Fibroblast of peridontal ligament (primary cell): Measurements from ENCODE around the gene TAF6.

ENCODE experiments used
- DNase-seq: peaks from one replicate; pipeline ENCODE4 v3.0.0-alpha.2; 2010; ENCODE audit errors: extremely low read depth

The TAF6 gene

GRCh38 chr7:100119072-100119969 is at the start of gene TAF6, which contains the start of gene CNPY4:
TSS of gene TAF6 (minus strand) at chr7:100119358. CDS start at chr7:100114209, 5,149 bp downstream.
TSS of gene CNPY4 (plus strand) at chr7:100119634. CDS start at chr7:100119745, 111 bp downstream.
- peak; percentile 97 for DNase-seq

- peak; percentile 31 for DNase-seq
These were observed 48.8 kb upstream of the TAF6 start for GRCh38 chr7:100167912-100168323.

GRCh38 chr7:100166970-100167911 is 48.1 kb upstream of the TAF6 start:
- DNase-seq, result no peak

- no peak for DNase-seq
These were observed 47.3 kb upstream of the TAF6 start for GRCh38 chr7:100166317-100166940.

DNA sequence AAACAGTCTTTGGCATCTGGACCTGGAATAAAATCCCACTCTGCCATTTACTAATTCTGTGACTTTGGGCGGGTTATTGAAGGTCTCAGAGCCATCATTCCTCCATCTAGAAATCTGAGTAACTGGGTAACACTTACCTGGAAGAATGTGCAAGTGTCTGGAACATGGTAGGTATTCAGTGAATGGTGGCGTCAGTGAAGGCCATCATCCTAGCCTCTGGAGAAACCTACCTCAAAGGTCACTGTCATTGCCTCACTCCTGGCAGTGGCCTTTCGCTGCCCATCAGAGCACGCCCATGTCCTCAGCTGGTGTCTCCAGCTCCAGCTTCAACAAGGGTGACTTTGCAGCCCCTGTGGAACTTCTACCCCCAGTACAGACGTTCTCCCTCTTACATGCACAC is 44.7 kb upstream of the TAF6 start:
- DNase-seq, result no peak

- no peak for DNase-seq
These were observed 43.9 kb upstream of the TAF6 start for GRCh38 chr7:100163006-100163531.

- DNase-seq, result no peak
These were observed 40.9 kb upstream of the TAF6 start for GRCh38 chr7:100160067-100160466.

DNA sequence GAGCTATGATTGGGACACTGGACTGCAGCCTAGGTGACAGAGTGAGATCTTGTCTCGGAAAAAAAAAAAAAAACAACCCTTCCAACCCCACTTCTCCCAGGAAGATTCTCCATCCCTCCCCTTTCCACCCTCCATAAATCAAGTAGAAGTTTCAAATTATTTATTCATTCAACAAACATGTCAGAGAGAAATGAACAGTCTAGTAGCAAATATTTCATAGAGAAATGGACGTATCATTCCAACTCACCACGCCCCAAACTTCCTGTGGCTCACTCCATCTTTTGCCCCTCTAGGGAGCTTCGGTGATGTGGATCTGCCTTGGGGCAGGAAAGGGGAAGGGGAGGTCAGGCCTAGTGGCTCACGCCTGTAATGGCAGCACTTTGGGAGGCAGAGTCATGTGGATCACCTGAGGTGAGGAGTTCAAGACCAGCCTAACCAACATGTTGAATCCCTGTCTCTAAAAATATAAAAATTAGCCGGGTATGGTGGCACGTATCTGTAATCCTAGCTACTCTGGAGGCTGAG is 40.0 kb upstream of the TAF6 start:
- DNase-seq, result no peak

DNA sequence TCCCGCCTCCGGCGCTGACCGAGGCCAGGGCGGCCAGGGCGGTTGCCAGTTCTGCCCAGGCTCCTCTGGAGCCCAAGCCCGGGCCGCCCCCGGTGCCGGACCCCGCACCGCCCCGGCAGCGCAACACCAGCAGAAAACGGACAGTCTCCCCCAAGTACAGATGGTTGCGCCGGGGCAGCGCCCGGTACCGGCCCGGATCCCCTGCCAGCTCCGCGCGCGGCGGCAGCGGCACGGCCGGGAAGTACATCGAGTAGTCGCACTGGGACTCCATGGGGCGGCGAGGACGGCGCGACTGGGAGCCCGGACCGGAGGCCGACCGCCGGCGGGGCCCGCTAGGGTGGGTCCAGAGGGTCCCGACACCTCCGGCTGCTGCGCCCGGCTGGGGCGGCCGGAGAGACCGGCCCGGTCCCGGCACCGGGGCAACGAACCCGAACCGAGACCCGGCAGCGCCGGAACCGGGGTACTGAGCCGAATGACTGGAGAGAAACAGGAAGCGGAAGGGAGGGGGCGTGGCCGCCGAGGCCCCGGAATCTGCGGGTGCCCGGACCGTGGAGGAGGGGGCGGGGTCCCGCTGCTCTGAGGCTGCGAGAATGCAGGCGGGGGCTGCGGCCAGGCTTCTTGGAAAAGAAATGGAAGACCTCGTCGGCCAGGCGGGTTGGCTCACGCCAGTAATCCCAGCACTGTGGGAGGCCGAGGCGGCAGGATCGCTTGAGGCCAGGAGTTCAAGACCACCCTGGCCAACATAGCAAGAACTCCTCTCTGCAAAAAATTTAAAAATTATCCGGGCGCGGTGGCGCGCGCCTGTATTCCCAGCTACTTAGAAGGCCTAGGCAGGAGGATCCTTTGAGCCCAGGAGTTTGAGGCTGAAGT is 39.3 kb upstream of the TAF6 start, which contains the start of gene TRAPPC14:
TRAPPC14 (minus strand) TSS at position 495 of the 870 bp plus-strand sequence; CDS start at position 271, 224 bp downstream.
- DNase-seq, result peak; percentile 67

DNA sequence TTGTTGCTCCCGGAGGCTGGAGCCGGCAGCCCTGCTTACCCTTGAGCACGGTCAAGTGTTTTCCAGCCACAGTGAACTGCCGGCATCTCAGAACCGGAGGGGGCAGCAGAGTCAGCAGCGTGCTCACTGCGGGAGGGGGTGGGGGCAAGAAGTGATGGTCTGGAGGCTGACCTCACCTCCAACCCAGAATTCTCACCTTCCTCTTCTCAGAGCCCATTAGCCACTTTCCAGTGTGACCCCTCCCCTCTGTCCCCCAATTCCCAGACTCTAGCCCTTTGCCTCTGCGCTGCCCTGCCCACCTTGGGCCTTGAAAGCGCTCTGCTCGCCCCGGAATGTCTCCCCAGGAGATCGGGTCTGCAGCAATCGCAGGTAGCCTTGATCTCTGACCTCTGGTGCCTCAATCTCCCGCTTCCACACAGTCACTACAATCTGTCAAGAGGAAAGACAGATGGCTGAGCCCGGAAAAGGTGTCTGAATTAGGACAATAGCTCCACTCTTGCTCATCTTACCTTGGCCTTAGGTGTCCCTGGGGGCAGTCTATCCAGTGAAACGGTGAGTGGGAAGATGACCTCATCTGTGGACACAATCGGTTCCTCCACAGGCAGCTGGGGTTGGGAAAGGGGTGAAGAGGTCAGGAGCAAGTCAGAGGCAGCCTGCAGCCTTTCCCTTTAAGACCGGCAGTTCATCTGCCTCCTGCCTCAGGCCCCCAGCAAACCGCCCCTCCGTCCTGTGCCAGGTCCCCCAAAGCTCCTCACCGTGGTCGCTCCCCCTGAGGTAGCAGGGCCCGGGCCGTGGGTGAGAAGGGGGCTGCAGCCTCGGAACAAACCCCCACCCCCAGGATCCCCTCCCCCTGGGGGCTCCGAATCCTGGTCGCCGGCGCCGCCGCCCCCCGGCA is 38.4 kb upstream of the TAF6 start:
- DNase-seq, result peak; percentile 33

DNA sequence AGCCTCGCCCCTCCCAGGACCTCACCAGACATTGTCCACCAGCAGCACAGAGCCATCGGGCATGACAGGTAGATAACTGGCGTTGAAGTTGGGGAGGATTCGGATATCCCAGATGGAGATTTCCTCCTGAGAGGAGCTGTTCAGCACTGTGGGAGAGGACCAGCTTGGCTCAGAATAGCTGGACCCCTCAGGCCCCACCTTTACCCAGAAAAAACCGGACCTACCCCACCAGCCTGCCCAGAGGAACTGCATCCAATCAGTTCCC is 37.8 kb upstream of the TAF6 start:
- DNase-seq, result no peak

DNA sequence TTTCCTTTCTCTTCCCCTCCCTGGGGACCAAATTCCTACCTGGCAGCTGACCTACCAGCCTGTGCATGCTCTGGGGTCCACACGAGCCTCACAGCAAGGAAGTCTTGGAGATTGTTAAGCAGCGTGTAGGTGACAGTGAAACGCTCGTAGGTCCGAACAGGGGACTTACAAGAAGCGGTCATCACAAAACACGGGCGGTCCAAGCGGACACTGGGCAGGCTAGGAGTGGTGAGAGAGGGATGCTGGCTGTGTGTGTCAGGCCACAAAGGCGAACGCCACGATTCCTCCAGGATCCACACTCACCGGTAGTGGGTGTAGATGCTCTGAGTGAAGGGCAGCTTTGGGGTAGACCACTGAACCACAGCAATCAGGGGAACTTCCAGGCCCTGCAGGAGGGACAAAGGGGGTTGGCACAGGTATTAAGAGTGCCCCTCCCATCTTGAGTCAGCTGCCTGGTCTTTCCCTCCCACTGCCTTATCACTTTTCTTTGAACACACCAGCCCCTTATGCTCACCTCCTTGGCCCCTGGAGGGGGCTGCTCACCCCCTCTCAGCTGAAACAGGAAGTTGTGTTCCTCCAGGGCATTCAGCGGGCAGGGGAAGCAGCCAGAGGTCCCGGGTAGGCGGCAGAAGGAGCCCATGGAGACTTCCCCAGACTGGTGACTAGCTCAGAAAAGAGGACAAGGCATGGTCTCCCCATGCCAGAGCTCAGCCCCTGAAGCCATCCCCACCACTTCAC is 37.3 kb upstream of the TAF6 start:
- no peak for DNase-seq

- DNase-seq, result no peak
These were observed 36.6 kb upstream of the TAF6 start for GRCh38 chr7:100155553-100156317.

- DNase-seq, result no peak
These were observed 35.7 kb upstream of the TAF6 start for GRCh38 chr7:100154651-100155491.

- DNase-seq, result no peak
These were observed 34.8 kb upstream of the TAF6 start for GRCh38 chr7:100153708-100154535.
